Hypothalamus (tissue), 51 donors: ENCODE data around the gene CYTH1.
"Not testable (repeated sequence)": the region's sequence is repeated elsewhere in the genome, so short reads cannot be mapped to it uniquely, and the experiment has no call there.

Experiments used
- DNase-seq, 51 donors: peaks; one replicate each; lab custom pipeline; 2025; lab: John Stamatoyannopoulos, UW

CYTH1 gene

GRCh38 chr17:78674595-78675315 lies 107.3 kb downstream of the CYTH1 start:
- no peak for DNase-seq

- DNase-seq: no peak
These were observed 107.9 kb downstream of the CYTH1 start for GRCh38 chr17:78674156-78674555.

- no peak for DNase-seq
These were observed 108.7 kb downstream of the CYTH1 start for GRCh38 chr17:78673395-78673794.

- no peak for DNase-seq
These were observed 109.2 kb downstream of the CYTH1 start for GRCh38 chr17:78672871-78673371.

GRCh38 chr17:78672005-78672404 lies 110.1 kb downstream of the CYTH1 start:
- DNase-seq: no peak

GRCh38 chr17:78671726-78672001 lies 110.4 kb downstream of the CYTH1 start:
- DNase-seq: not testable (repeated sequence)

- no peak for DNase-seq
These were observed 111.0 kb downstream of the CYTH1 start for GRCh38 chr17:78670850-78671725.

- DNase-seq: no peak
These were observed 112.0 kb downstream of the CYTH1 start for GRCh38 chr17:78669975-78670518.

GRCh38 chr17:78669256-78669974 lies 112.7 kb downstream of the CYTH1 start:
- no peak for DNase-seq

- DNase-seq: no peak
These were observed 113.2 kb downstream of the CYTH1 start for GRCh38 chr17:78668847-78669246.

- DNase-seq: no peak
These were observed 114.1 kb downstream of the CYTH1 start for GRCh38 chr17:78667741-78668640.

GRCh38 chr17:78667091-78667490 lies 115.0 kb downstream of the CYTH1 start:
- DNase-seq: no peak

GRCh38 chr17:78665952-78666920 lies 115.8 kb downstream of the CYTH1 start:
- peak in 9 of 51 donors; percentile 5 to 27 (median 17) for DNase-seq

GRCh38 chr17:78665387-78665951 lies 116.6 kb downstream of the CYTH1 start:
- DNase-seq: no peak

- DNase-seq: no peak
These were observed 117.3 kb downstream of the CYTH1 start for GRCh38 chr17:78664476-78665386.

- DNase-seq: no peak
These were observed 120.8 kb downstream of the CYTH1 start for GRCh38 chr17:78661093-78661770.

GRCh38 chr17:78659546-78659945 lies 122.5 kb downstream of the CYTH1 start:
- DNase-seq: no peak
